Measurements from ENCODE around the gene ARHGAP23.
"Not testable (repeated sequence)": the region's sequence is repeated elsewhere in the genome, so short reads cannot be mapped to it uniquely, and the experiment has no call there.

ARHGAP23 gene

GRCh38 chr17:38461683-38462082 lies 33.4 kb downstream of the ARHGAP23 start:
- no peak for DNase-seq (ENCODE audit: low read depth)

GRCh38 chr17:38463451-38463858 lies 35.2 kb downstream of the ARHGAP23 start:
- DNase-seq (ENCODE audit: low read depth): no peak

- DNase-seq (ENCODE audit: low read depth): peak; percentile 51
These were observed 36.0 kb downstream of the ARHGAP23 start for GRCh38 chr17:38464251-38464722.

- peak; percentile 76 for DNase-seq (ENCODE audit: low read depth)
These were observed 36.6 kb downstream of the ARHGAP23 start for GRCh38 chr17:38464723-38465390.

- no peak for DNase-seq (ENCODE audit: low read depth)
These were observed 37.4 kb downstream of the ARHGAP23 start for GRCh38 chr17:38465391-38466345.

- DNase-seq (ENCODE audit: low read depth): no peak
These were observed 38.4 kb downstream of the ARHGAP23 start for GRCh38 chr17:38466346-38467315.

GRCh38 chr17:38467491-38467890 lies 39.2 kb downstream of the ARHGAP23 start:
- DNase-seq (ENCODE audit: low read depth): no peak

- DNase-seq (ENCODE audit: low read depth): no peak
These were observed 41.6 kb downstream of the ARHGAP23 start for GRCh38 chr17:38469875-38470274.

- not testable (repeated sequence) for DNase-seq (ENCODE audit: low read depth)
These were observed 43.0 kb downstream of the ARHGAP23 start for GRCh38 chr17:38471253-38471652.

- not testable (repeated sequence) for DNase-seq (ENCODE audit: low read depth)
These were observed 46.4 kb downstream of the ARHGAP23 start for GRCh38 chr17:38474666-38475065.

GRCh38 chr17:38476549-38476948 lies 48.3 kb downstream of the ARHGAP23 start:
- no peak for DNase-seq (ENCODE audit: low read depth)

- DNase-seq (ENCODE audit: low read depth): not testable (repeated sequence)
These were observed 49.2 kb downstream of the ARHGAP23 start for GRCh38 chr17:38477417-38477816.

- DNase-seq (ENCODE audit: low read depth): not testable (repeated sequence)
These were observed 49.7 kb downstream of the ARHGAP23 start for GRCh38 chr17:38477951-38478350.

GRCh38 chr17:38478667-38479066 lies 50.4 kb downstream of the ARHGAP23 start:
- DNase-seq (ENCODE audit: low read depth): not testable (repeated sequence)

- not testable (repeated sequence) for DNase-seq (ENCODE audit: low read depth)
These were observed 53.9 kb downstream of the ARHGAP23 start for GRCh38 chr17:38482039-38482699.

- DNase-seq (ENCODE audit: low read depth): not testable (repeated sequence)
These were observed 54.4 kb downstream of the ARHGAP23 start for GRCh38 chr17:38482700-38483043.

- peak; percentile 27 for DNase-seq (ENCODE audit: low read depth)
These were observed 56.2 kb downstream of the ARHGAP23 start for GRCh38 chr17:38484242-38485145.

GRCh38 chr17:38485146-38485468 lies 56.8 kb downstream of the ARHGAP23 start:
- DNase-seq (ENCODE audit: low read depth): no peak

- DNase-seq (ENCODE audit: low read depth): not testable (repeated sequence)
These were observed 57.5 kb downstream of the ARHGAP23 start for GRCh38 chr17:38485681-38486298.

- DNase-seq (ENCODE audit: low read depth): not testable (repeated sequence)
These were observed 61.5 kb downstream of the ARHGAP23 start for GRCh38 chr17:38489774-38490173.
